ENCODE measurements around the gene TPO. TPM values are rescaled to one million over a fixed set of nuclear protein-coding genes. Genes with fewer than 3 reads are reported as not detected.

Gene TPO
- total RNA-seq, 1 experiment from 2014 or later, result not detected

GRCh38 chr2:1366546-1367134 lies 46.6 kb upstream of the TPO start:
- WGBS (ENCODE audit: extremely low coverage, insufficient read length, low lambda C conversion rate), result no CpG with 5 or more reads among the region's 20 CpGs

More at GRCh38 chr2:1366546-1367134, 46.6 kb upstream of the TPO start:
- no peak overlapping the region for H2BK20ac ChIP-seq (ENCODE audit: low read depth, low read length, poor library complexity, severe bottlenecking)
- no peaks in the 10 kb centered on the region for H4K20me1 ChIP-seq (ENCODE audit: control insufficient read depth, insufficient read depth, insufficient read length)
- H4K91ac ChIP-seq (ENCODE audit: insufficient read length, low read depth, low read length), result no peak overlapping the region
- no peaks in the 10 kb centered on the region for H3K79me2 ChIP-seq (ENCODE audit: insufficient read depth, low read length)
- TF ChIP-seq CTCF (conservative IDR thresholded peaks at IDR 0.05), result no peak
- Mint-ChIP-seq H3K27me3 (ENCODE audit: low read depth) (peaks cover 2% of the 10 kb centered on the region; the same call in 1 of the 2 replicates), H3K36me3 (ENCODE audit: insufficient read depth in 1 of 3, low read depth in 3 of 3) (peaks cover 0 to 4% (median 0%) of the 10 kb centered on the region in 3 experiments; a peak in 1 of 7 replicates), H3K27ac (no peak overlapping the region), H3K4me1 (peaks cover 9 to 11% of the 10 kb centered on the region in 2 experiments), H3K4me3 (no peak overlapping the region), H3K9me3 (peaks cover 0 to 6% of the 10 kb centered on the region in 2 experiments; a peak in 3 of 5 replicates)
- no peak overlapping the region; the same call in 1 of the 2 replicates for H3K14ac ChIP-seq (ENCODE audit: insufficient read depth, low read length)
- H3K27me3 ChIP-seq (ENCODE audit: insufficient read depth, low read length), result no peaks in the 10 kb centered on the region
- no peak for DNase-seq
- no peaks in the 10 kb centered on the region for H3K79me1 ChIP-seq (ENCODE audit: insufficient read depth, low read depth, low read length, poor library complexity, severe bottlenecking)
- H3K4ac ChIP-seq (ENCODE audit: low read depth, low read length), result no peak overlapping the region
- no peaks in the 10 kb centered on the region for H3K4me1 ChIP-seq (ENCODE audit: insufficient read depth, low read length)
- no peaks in the 10 kb centered on the region for H3K9me3 ChIP-seq (ENCODE audit: control insufficient read depth, low read depth, low read length)
- H2BK5ac ChIP-seq (ENCODE audit: insufficient read length, low read length), result no peak overlapping the region
- no peak overlapping the region for H4K5ac ChIP-seq (ENCODE audit: insufficient read length, low read depth, low read length)
- no peak overlapping the region for H3K9ac ChIP-seq (ENCODE audit: extremely low read depth, insufficient read length, low read length)
- no peak overlapping the region for H4K8ac ChIP-seq (replicated peaks; ENCODE audit: insufficient read length, low read depth, low read length)
- H3K27ac ChIP-seq (ENCODE audit: insufficient read length, low read depth, low read length), result no peak overlapping the region
- no peak overlapping the region for H2AK5ac ChIP-seq (ENCODE audit: insufficient read length, low read length)
- H2AFZ ChIP-seq (ENCODE audit: low read length), result no peak overlapping the region
- no peak overlapping the region for H2BK120ac ChIP-seq (ENCODE audit: low read depth, low read length, poor library complexity, severe bottlenecking)
- no peak overlapping the region for H3K18ac ChIP-seq (ENCODE audit: insufficient read length, low read depth, low read length)
- H3K56ac ChIP-seq (ENCODE audit: insufficient read length, low read depth, low read length), result no peak overlapping the region
- no peak overlapping the region for H2BK15ac ChIP-seq (ENCODE audit: low read depth, low read length)
- H2BK12ac ChIP-seq (ENCODE audit: insufficient read length, low read depth, low read length), result no peak overlapping the region
- no peak overlapping the region for H3K4me2 ChIP-seq (ENCODE audit: insufficient read depth, insufficient read length, low read length)
- no peak overlapping the region for H3K23ac ChIP-seq (ENCODE audit: insufficient read length, low read depth, low read length)
- no peaks in the 10 kb centered on the region for H3K23me2 ChIP-seq (ENCODE audit: insufficient read length, low read depth, low read length, poor library complexity, severe bottlenecking)
- no peak overlapping the region for H3T11ph ChIP-seq (ENCODE audit: low read length)

Measured in H9 (cell line).